NCI-H1048 (cell line): Measurements from ENCODE around the gene HSD17B12.

Experiments
- DNase-seq: peaks from one replicate; lab custom pipeline; 2025; lab: John Stamatoyannopoulos, UW

HSD17B12 gene

DNA sequence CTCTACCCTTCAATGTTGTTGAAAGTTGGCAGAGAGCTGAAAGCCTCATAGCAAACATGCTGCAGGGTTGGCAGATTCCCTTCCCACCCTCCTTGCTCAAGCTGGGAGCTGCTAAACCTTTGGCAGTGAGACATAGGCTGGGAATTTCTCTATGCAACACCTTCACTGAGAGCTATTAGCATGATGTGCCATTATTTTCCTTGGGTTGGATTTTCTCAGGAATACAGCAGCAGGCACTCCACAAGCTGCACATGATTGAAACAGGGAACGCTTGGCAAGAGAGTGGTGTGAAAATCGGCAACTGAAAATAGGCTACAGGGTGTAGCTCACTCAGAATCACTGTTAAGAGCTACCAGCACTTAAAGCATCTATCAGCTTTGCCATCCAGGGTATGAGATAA, 190.5 kb downstream of the HSD17B12 start:
- no peak for DNase-seq

DNA sequence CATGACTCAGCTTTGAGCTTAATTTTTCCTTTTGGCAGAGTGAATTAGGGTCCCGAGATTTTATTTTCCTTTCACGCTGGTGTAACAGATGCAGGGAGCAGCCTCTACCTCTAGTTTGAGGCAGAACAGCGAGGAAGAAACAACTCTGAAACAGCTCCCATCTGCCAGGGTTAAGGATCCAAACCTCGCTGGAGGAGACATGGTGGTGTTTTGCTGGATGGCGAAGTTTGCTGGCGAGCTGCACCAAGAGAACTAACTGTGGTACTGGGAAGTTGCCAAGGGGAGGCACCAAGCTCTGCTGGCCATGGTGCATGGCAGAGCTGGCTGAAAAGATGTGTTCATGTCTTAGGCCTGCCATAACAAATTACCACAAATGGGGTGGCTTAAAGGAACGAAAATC, 192.5 kb downstream of the HSD17B12 start:
- no peak for DNase-seq

- DNase-seq: no peak
Observed at GRCh38 chr11:43874078-43874477, 193.5 kb downstream of the HSD17B12 start.

- no peak for DNase-seq
Observed at GRCh38 chr11:43874738-43875137, 194.2 kb downstream of the HSD17B12 start.

DNA sequence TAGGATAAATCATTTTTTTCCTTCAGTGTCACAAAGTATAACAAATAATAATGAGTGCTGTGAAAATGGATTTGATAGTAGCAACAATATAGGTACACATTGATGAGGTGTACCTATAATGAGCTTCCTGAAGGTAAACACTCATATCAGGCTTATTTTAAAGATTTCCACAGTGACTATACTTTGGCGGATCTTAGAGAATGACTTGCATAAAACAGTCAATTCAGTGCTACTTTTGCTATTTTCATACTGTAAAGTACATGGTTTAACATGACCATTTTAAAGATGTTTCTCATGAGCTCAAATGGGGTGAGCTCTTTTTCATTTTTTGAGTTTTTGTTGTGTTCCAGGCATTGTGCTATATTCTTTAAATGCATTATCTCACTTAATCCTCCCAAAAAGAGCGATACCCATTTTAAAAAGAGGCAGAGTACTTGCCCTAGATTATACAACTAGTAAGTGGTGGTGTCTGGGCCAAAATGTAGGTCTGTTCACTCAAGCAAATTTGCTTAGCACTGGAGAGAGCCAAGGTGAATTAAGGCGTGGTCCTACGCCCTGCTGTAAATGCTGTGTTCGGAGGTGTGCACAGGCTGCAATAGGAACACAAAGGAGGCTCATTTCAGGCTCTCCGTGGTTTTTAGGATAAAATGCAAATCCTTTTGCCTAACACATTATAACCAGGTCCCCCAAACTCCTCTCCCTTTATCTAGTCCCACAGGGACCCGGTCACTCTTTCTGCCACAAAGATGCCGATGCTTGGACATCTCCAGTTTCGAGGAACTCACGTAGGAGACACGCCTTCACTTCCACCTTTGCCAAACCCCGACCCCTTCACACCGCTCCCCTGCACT, 199.5 kb downstream of the HSD17B12 start:
- no peak for DNase-seq

GRCh38 chr11:43880640-43881159, 200.2 kb downstream of the HSD17B12 start, which contains the start of gene ALKBH3:
Gene ALKBH3 (plus strand): TSS chr11:43880831. CDS start chr11:43882653, 1,822 bp downstream.
- DNase-seq: no peak

DNA sequence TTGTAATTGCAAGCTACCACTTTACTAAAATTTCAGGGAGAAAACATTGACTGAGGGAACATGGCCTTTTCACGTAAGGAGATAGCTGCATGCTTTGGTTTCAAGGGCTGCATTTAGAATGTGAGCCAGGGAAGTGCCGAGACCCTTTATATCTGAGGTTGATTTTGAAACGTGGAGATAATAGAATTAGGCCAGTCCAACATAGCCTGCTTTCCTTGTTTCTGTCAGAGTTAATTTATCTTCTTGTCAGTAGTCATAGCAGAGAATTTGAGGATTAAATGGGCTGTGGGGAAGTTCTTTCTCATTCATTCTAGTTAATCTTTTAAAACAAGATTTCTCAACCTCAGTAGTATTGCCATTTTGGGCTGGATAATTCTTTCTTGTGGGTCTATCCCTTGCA, 212.3 kb downstream of the HSD17B12 start:
- DNase-seq: no peak

GRCh38 chr11:43894546-43894945, 214.0 kb downstream of the HSD17B12 start:
- DNase-seq: no peak

GRCh38 chr11:43895601-43896000, 215.1 kb downstream of the HSD17B12 start:
- DNase-seq: no peak

GRCh38 chr11:43898574-43898973, 218.0 kb downstream of the HSD17B12 start:
- no peak for DNase-seq

DNA sequence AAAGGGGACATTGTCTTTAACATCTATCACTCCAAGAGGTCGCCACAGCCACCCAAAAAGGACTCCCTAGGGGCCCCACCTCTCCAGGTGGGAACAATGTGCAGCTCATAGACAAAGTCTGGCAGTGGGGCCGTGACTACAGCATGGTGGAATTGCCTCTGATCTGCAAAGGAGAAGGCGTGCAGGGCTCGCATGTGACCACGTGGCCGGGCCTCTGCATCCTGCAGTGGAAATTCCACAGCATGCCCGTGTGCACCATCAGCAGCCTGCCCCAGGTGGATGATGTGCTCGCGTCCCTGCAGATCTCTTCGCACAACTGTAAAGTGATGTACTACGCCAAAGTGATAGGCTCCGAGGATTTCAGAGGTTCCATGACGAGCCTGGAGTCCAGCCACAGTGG, 218.6 kb downstream of the HSD17B12 start:
- DNase-seq: no peak

DNA sequence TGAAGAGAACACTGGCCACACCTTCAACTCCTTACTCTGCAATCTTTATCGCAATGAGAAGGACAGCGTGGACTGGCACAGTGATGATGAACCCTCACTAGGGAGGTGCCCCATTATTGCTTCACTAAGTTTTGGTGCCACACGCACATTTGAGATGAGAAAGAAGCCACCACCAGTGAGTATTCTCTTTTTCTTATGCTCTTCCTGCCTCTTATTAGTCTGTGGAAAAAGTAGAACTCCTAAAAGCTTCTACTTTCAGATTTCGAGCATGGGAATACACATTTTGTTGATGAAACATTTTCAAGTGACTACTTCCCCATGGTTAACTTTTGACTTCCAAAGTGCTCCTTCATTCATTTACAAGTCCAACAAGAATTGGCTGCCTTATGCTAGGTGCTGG, 221.0 kb downstream of the HSD17B12 start:
- no peak for DNase-seq

- no peak for DNase-seq
Observed at GRCh38 chr11:43903078-43903477, 222.5 kb downstream of the HSD17B12 start.

DNA sequence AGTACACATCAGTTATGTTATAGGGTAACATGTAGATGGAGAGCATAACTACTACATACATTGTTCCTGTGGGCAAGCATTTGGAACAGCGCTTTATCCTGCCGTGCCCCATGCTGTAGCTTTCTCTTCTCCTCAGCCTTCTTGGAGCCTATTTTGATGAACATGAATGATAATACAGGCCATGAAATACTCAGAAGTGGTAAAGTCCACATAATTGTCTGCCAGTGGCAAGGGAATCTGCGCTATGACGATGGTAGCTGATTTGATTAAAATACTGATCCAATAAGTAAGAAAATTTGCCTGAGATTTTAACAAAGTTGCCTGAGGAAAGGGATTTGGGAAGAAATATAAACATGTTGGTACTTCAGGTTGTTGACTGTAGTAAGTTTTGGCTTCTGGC, 223.4 kb downstream of the HSD17B12 start:
- no peak for DNase-seq

- DNase-seq: no peak
Observed at GRCh38 chr11:43904742-43905535, 224.4 kb downstream of the HSD17B12 start.

DNA sequence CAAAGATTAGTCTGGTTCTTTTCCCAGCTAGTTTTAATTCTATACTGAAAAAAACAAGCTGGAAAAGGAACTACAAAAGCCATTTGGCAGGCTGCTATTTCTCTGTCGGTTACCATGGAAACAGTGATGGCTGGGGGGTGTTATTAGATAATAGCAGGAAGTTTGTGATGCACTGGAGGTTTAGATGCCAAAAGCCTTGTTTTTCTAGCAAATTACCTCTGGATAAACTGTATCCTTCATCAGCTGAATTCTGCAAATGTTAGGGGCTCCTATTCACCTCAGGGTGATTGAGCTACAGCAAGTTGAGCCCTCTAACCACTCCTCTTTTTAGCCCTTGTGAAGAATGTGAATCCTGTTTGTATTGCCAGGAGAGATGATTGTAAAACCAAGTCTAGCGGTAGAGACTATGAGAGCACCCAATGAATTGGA, 225.3 kb downstream of the HSD17B12 start:
- no peak for DNase-seq
